ENCODE results near the gene SCFD2. TPM values are rescaled to one million over a fixed set of nuclear protein-coding genes. Genes with fewer than 3 reads are reported as not detected.

Gene SCFD2
- total and polyA plus RNA-seq, 2 donors (not counting 3 experiments of a cell fraction or from before 2014, with no cell fraction given) = 12.3 to 22.8 TPM

GRCh38 chr4:53043055-53043454 lies 322.8 kb downstream of the SCFD2 start:
- H3K4me1 ChIP-seq (ENCODE audit: control insufficient read depth, extremely low read depth, insufficient read depth, low read length) = no peaks in the 10 kb centered on the region
- H3K9ac ChIP-seq (replicated peaks; ENCODE audit: extremely low read depth, insufficient read depth, low read length) = no peak overlapping the region
- dilution Hi-C loops (cut with MboI; ENCODE audit: extremely low pct_ligation_motif_present, low sequenced_read_pairs) (no loop called here), intact Hi-C loops (cut with micrococcal nuclease) (no loop called here)
- H3K27me3 ChIP-seq (ENCODE audit: control insufficient read depth in 2 of 2, insufficient read depth in 2 of 2, low read length in 2 of 2) = no peaks in the 10 kb centered on the region
- FAIRE-seq (no peak), DNase-seq (ENCODE audit: low read depth, low spot score) (no peak)
- H3K4me3 ChIP-seq (replicated peaks in 1 of 3; ENCODE audit: insufficient read depth in 1 of 3, low read depth in 1 of 3, low read length in 3 of 3) = no peak overlapping the region
- no peaks in the 10 kb centered on the region for H3K79me2 ChIP-seq (ENCODE audit: control insufficient read depth, insufficient read depth, low read length)
- ChIA-PET POLR2A (no interaction called here), CTCF (no interaction called here)
- H3K9me1 ChIP-seq (replicated peaks; ENCODE audit: control insufficient read depth, extremely low read depth, insufficient read depth, low read length) = no peaks in the 10 kb centered on the region
- no peaks in the 10 kb centered on the region for H3K36me3 ChIP-seq (ENCODE audit: control insufficient read depth in 2 of 2, extremely low read depth in 1 of 2, insufficient read depth in 2 of 2, low read length in 2 of 2)
- H2AFZ ChIP-seq (ENCODE audit: low read depth, low read length) = no peak overlapping the region
- H3K4me2 ChIP-seq (ENCODE audit: insufficient read depth, low read length) = no peak overlapping the region
- no TSS peak for BruUV-seq (replicated peaks)
- no peak for TF ChIP-seq FOS (IDR thresholded peaks at IDR 0.05; ENCODE audit: borderline replicate concordance, insufficient read depth, low read length)
- TF ChIP-seq, protein P1, sequence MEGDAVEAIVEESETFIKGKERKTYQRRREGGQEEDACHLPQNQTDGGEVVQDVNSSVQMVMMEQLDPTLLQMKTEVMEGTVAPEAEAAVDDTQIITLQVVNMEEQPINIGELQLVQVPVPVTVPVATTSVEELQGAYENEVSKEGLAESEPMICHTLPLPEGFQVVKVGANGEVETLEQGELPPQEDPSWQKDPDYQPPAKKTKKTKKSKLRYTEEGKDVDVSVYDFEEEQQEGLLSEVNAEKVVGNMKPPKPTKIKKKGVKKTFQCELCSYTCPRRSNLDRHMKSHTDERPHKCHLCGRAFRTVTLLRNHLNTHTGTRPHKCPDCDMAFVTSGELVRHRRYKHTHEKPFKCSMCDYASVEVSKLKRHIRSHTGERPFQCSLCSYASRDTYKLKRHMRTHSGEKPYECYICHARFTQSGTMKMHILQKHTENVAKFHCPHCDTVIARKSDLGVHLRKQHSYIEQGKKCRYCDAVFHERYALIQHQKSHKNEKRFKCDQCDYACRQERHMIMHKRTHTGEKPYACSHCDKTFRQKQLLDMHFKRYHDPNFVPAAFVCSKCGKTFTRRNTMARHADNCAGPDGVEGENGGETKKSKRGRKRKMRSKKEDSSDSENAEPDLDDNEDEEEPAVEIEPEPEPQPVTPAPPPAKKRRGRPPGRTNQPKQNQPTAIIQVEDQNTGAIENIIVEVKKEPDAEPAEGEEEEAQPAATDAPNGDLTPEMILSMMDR (IDR thresholded peaks at IDR 0.05; ENCODE audit: extremely low read depth in 1 of 2, insufficient read depth in 1 of 2, low read depth in 1 of 2, low read length in 2 of 2) = no peak
- TF ChIP-seq POLR2A (IDR thresholded peaks at IDR 0.05; ENCODE audit: low read depth, low read length) = no peak
- TF ChIP-seq EZH2 (IDR thresholded peaks at IDR 0.05; ENCODE audit: borderline replicate concordance, low read depth, low read length, severe bottlenecking) = no peak
- no peak for TF ChIP-seq MYC (IDR thresholded peaks at IDR 0.05; ENCODE audit: low read depth, low read length)
- TF ChIP-seq GATA2 (IDR thresholded peaks at IDR 0.05; ENCODE audit: insufficient read depth, insufficient read length, low read depth, low read length) = no peak
- no peaks in the 10 kb centered on the region for H3K9me3 ChIP-seq (replicated peaks; ENCODE audit: control insufficient read depth, insufficient read depth, low read length)
- H3K27ac ChIP-seq (ENCODE audit: insufficient read depth, low read depth, low read length) = no peak overlapping the region
- H4K20me1 ChIP-seq (replicated peaks; ENCODE audit: control insufficient read depth, extremely low read depth, insufficient read depth, low read length) = no peaks in the 10 kb centered on the region

DNA sequence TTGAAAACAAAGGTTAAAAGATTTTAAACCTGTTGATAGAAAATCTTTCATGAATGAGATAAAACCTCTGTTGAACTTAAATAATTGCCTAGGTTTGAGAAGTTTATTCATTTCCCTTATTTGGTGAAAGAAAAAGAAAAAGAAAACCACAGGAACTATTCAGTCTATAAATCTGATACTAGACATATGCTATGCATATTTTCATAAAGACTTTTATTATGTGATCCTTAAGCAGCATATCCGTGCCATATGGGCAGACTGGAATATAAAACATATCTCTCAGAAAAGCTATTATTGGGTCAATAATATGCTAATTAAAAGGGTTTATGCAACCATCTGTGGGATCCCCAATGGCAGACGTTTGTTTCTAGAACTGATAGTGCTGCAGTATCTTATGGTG lies 325.0 kb downstream of the SCFD2 start:
- no peak overlapping the region for H3K4me2 ChIP-seq (ENCODE audit: insufficient read depth, low read length)
- H3K9ac ChIP-seq (replicated peaks; ENCODE audit: extremely low read depth, insufficient read depth, low read length) = no peak overlapping the region
- intact Hi-C loops (cut with micrococcal nuclease) = no loop called here
- TF ChIP-seq POLR2AphosphoS5 (IDR thresholded peaks at IDR 0.05; ENCODE audit: insufficient read depth, low read depth, low read length) (no peak), GATA2 (IDR thresholded peaks at IDR 0.05; ENCODE audit: insufficient read depth, insufficient read length, low read depth, low read length) (no peak), MYC (IDR thresholded peaks at IDR 0.05; ENCODE audit: low read depth, low read length) (no peak), EZH2 (IDR thresholded peaks at IDR 0.05; ENCODE audit: borderline replicate concordance, low read depth, low read length, severe bottlenecking) (no peak)
- no TSS peak for BruUV-seq (replicated peaks)
- H3K79me2 ChIP-seq (ENCODE audit: control insufficient read depth, insufficient read depth, low read length) = no peaks in the 10 kb centered on the region
- DNase-seq (ENCODE audit: low read depth, low spot score) (no peak), FAIRE-seq (no peak)
- H3K4me3 ChIP-seq (replicated peaks in 1 of 3; ENCODE audit: insufficient read depth in 1 of 3, low read depth in 1 of 3, low read length in 3 of 3) = no peak overlapping the region
- H3K27ac ChIP-seq (ENCODE audit: insufficient read depth, low read depth, low read length) = no peak overlapping the region
- H3K27me3 ChIP-seq (ENCODE audit: control insufficient read depth in 2 of 2, insufficient read depth in 2 of 2, low read length in 2 of 2) = no peaks in the 10 kb centered on the region
- H3K4me1 ChIP-seq (ENCODE audit: control insufficient read depth, extremely low read depth, insufficient read depth, low read length) = no peaks in the 10 kb centered on the region
- H4K20me1 ChIP-seq (replicated peaks; ENCODE audit: control insufficient read depth, extremely low read depth, insufficient read depth, low read length) = no peaks in the 10 kb centered on the region
- dilution Hi-C loops (cut with MboI; ENCODE audit: extremely low pct_ligation_motif_present, low sequenced_read_pairs) = no loop called here
- ChIA-PET POLR2A (no interaction called here), CTCF (no interaction called here)
- H3K9me1 ChIP-seq (replicated peaks; ENCODE audit: control insufficient read depth, extremely low read depth, insufficient read depth, low read length) = no peaks in the 10 kb centered on the region
- no peaks in the 10 kb centered on the region for H3K36me3 ChIP-seq (ENCODE audit: control insufficient read depth in 2 of 2, extremely low read depth in 1 of 2, insufficient read depth in 2 of 2, low read length in 2 of 2)
- H3K9me3 ChIP-seq (replicated peaks; ENCODE audit: control insufficient read depth, insufficient read depth, low read length) = no peaks in the 10 kb centered on the region
- H2AFZ ChIP-seq (ENCODE audit: low read depth, low read length) = no peak overlapping the region
